ENCODE results near the gene KDM6B. TPM values are rescaled to one million over a fixed set of nuclear protein-coding genes. Genes with fewer than 3 reads are reported as not detected.

The KDM6B gene
- total RNA-seq, 1 experiment from 2014 or later = 19.9 TPM

GRCh38 chr17:7794075-7794663, 39.8 kb upstream of the KDM6B start:
- Histone ChIP-seq H3K36me3 (ENCODE audit: control insufficient read depth, insufficient read depth, low read length) (no peaks in the 10 kb centered on the region), H3K9me3 (ENCODE audit: control insufficient read depth, insufficient read depth, low read depth, low read length) (no peaks in the 10 kb centered on the region), H3K4me3 (ENCODE audit: low read depth in 2 of 2, low read length in 2 of 2) (no peak overlapping the region), H3K4me1 (ENCODE audit: control insufficient read depth, insufficient read depth, low read length) (no peaks in the 10 kb centered on the region), H3K27me3 (ENCODE audit: control insufficient read depth, insufficient read depth, low read length) (no peaks in the 10 kb centered on the region), H3K27ac (ENCODE audit: low read length) (no peak overlapping the region)
- BruUV-seq (replicated peaks) = no TSS peak
- intact Hi-C loops (cut with micrococcal nuclease; ENCODE audit: unreplicated experiment) (no loop called here), in situ Hi-C loops (cut with HindIII; ENCODE audit: low pct_unique_long_range_greater_than_20kb, low sequenced_read_pairs) (no loop called here)
- DNase-seq (ENCODE audit: low read depth, low spot score) (no peak), ATAC-seq (no peak)
- TF ChIP-seq TCF7L2 (IDR thresholded peaks at IDR 0.05; ENCODE audit: low read depth, low read length) = no peak
- TF ChIP-seq, protein P1, sequence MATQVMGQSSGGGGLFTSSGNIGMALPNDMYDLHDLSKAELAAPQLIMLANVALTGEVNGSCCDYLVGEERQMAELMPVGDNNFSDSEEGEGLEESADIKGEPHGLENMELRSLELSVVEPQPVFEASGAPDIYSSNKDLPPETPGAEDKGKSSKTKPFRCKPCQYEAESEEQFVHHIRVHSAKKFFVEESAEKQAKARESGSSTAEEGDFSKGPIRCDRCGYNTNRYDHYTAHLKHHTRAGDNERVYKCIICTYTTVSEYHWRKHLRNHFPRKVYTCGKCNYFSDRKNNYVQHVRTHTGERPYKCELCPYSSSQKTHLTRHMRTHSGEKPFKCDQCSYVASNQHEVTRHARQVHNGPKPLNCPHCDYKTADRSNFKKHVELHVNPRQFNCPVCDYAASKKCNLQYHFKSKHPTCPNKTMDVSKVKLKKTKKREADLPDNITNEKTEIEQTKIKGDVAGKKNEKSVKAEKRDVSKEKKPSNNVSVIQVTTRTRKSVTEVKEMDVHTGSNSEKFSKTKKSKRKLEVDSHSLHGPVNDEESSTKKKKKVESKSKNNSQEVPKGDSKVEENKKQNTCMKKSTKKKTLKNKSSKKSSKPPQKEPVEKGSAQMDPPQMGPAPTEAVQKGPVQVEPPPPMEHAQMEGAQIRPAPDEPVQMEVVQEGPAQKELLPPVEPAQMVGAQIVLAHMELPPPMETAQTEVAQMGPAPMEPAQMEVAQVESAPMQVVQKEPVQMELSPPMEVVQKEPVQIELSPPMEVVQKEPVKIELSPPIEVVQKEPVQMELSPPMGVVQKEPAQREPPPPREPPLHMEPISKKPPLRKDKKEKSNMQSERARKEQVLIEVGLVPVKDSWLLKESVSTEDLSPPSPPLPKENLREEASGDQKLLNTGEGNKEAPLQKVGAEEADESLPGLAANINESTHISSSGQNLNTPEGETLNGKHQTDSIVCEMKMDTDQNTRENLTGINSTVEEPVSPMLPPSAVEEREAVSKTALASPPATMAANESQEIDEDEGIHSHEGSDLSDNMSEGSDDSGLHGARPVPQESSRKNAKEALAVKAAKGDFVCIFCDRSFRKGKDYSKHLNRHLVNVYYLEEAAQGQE (IDR thresholded peaks at IDR 0.05; ENCODE audit: insufficient read depth in 1 of 2, low read depth in 2 of 2, low read length in 1 of 2) = no peak
- POLR2A ChIA-PET = interaction anchor here (0.7 kb wide), 1 partner anchor 146 kb away, joined by 9 read pairs; no protein-coding TSS in a partner anchor
- CTCF ChIA-PET = no interaction called here

DNA sequence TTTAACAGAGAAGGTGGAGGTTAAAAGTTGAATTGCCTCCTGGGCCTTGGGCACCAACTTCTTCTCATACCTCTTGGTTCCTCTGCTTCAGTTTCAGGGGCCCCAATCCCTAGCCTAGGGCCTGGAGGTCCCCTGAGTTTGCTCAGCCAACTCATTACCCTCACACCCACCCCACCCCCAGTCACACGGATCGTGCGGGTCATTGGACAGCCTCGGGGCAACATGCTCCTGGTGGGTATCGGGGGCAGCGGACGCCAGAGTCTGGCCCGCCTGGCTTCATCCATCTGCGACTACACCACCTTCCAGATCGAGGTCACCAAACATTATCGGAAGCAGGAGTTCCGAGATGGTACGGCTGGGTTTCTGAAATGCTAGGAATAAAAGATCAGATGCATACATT, 36.0 kb upstream of the KDM6B start:
- in situ Hi-C loops (cut with HindIII; ENCODE audit: low pct_unique_long_range_greater_than_20kb, low sequenced_read_pairs) = no loop called here
- Histone ChIP-seq H3K36me3 (ENCODE audit: control insufficient read depth, insufficient read depth, low read length) (no peaks in the 10 kb centered on the region), H3K27me3 (ENCODE audit: control insufficient read depth, insufficient read depth, low read length) (no peaks in the 10 kb centered on the region), H3K4me3 (ENCODE audit: low read depth in 2 of 2, low read length in 2 of 2) (no peak overlapping the region), H3K4me1 (ENCODE audit: control insufficient read depth, insufficient read depth, low read length) (no peaks in the 10 kb centered on the region), H3K9me3 (ENCODE audit: control insufficient read depth, insufficient read depth, low read depth, low read length) (no peaks in the 10 kb centered on the region), H3K27ac (ENCODE audit: low read length) (no peak overlapping the region)
- ATAC-seq (no peak), DNase-seq (ENCODE audit: low read depth, low spot score) (no peak)
- BruUV-seq (replicated peaks) = no TSS peak
- TF ChIP-seq, protein P1 (IDR thresholded peaks at IDR 0.05; ENCODE audit: insufficient read depth in 1 of 2, low read depth in 2 of 2, low read length in 1 of 2) = no peak
- TF ChIP-seq TCF7L2 (IDR thresholded peaks at IDR 0.05; ENCODE audit: low read depth, low read length) (no peak), SIN3A (IDR thresholded peaks at IDR 0.05; ENCODE audit: borderline replicate concordance, insufficient read depth, low read depth, low read length) (no peak), POLR2AphosphoS5 (IDR thresholded peaks at IDR 0.05; ENCODE audit: low read depth, low read length) (no peak)
- TF ChIP-seq, protein P2, sequence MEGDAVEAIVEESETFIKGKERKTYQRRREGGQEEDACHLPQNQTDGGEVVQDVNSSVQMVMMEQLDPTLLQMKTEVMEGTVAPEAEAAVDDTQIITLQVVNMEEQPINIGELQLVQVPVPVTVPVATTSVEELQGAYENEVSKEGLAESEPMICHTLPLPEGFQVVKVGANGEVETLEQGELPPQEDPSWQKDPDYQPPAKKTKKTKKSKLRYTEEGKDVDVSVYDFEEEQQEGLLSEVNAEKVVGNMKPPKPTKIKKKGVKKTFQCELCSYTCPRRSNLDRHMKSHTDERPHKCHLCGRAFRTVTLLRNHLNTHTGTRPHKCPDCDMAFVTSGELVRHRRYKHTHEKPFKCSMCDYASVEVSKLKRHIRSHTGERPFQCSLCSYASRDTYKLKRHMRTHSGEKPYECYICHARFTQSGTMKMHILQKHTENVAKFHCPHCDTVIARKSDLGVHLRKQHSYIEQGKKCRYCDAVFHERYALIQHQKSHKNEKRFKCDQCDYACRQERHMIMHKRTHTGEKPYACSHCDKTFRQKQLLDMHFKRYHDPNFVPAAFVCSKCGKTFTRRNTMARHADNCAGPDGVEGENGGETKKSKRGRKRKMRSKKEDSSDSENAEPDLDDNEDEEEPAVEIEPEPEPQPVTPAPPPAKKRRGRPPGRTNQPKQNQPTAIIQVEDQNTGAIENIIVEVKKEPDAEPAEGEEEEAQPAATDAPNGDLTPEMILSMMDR (IDR thresholded peaks at IDR 0.05) = no peak
- CTCF ChIA-PET = no interaction called here
- POLR2A ChIA-PET = no interaction called here
- intact Hi-C loops (cut with micrococcal nuclease; ENCODE audit: unreplicated experiment) = no loop called here

All from Panc1 (cell line).